Osteoblast (primary cell): Measurements from ENCODE around the gene EXOC1. TPM values are rescaled to one million over a fixed set of nuclear protein-coding genes. Genes with fewer than 3 reads are reported as not detected.
"Not testable (repeated sequence)": the region's sequence is repeated elsewhere in the genome, so short reads cannot be mapped to it uniquely, and the experiment has no call there.

ENCODE experiments used
- DNase-seq: peaks from one replicate; pipeline ENCODE4 v3.0.0; 2011; ENCODE audit warnings: low spot score, mixed read lengths; ENCODE audit not compliant: insufficient read length; ENCODE audit errors: missing footprints
- H2AFZ ChIP-seq: 2 replicates; pipeline ENCODE4 v1.6.0; 2011; ENCODE audit warnings: mild to moderate bottlenecking, low read length
- H3K27ac ChIP-seq: 2 replicates; pipeline ENCODE4 v1.5.1; 2011; ENCODE audit warnings: mild to moderate bottlenecking, low read depth, low read length, moderate library complexity
- H3K27me3 ChIP-seq: 2 replicates; pipeline ENCODE4 v1.6.0; 2012; ENCODE audit warnings: mild to moderate bottlenecking, control low read depth, inconsistent platforms, low read length, moderate library complexity; ENCODE audit not compliant: insufficient read depth
- H3K36me3 ChIP-seq: 2 replicates; pipeline ENCODE4 v1.5.1; 2011; ENCODE audit warnings: mild to moderate bottlenecking, low read length, control low read depth, moderate library complexity; ENCODE audit not compliant: insufficient read depth
- H3K4me1 ChIP-seq: 2 replicates; pipeline ENCODE4 v1.5.1; 2011; ENCODE audit warnings: mild to moderate bottlenecking, low read length, control low read depth, moderate library complexity; ENCODE audit not compliant: insufficient read depth
- H3K4me2 ChIP-seq: 2 replicates; pipeline ENCODE4 v1.6.0; 2011; ENCODE audit warnings: mild to moderate bottlenecking, low read length; ENCODE audit not compliant: insufficient read depth
- H3K4me3 ChIP-seq: fragments of 200-600 bp; sonication (generic); 3 replicates; pipeline ENCODE4 v1.5.1; 2012; ENCODE audit warnings: mild to moderate bottlenecking, low read length, inconsistent platforms; ENCODE audit not compliant: insufficient read depth
- H3K79me2 ChIP-seq: 2 replicates; pipeline ENCODE4 v1.6.0; 2012; ENCODE audit warnings: mild to moderate bottlenecking, low read length, control low read depth, inconsistent platforms; ENCODE audit not compliant: insufficient read depth
- H3K9me3 ChIP-seq: 2 replicates; pipeline ENCODE4 v1.5.1; 2011; ENCODE audit warnings: low read depth, low read length, control low read depth
- H4K20me1 ChIP-seq: 2 replicates; pipeline ENCODE4 v1.6.0; 2012; ENCODE audit warnings: mild to moderate bottlenecking, low read length, control low read depth; ENCODE audit not compliant: insufficient read depth
- CTCF ChIP-seq: IDR thresholded peaks from 2 replicates; pipeline ENCODE4 v1.5.1; 2011; ENCODE audit warnings: mild to moderate bottlenecking, low read depth, low read length, moderate library complexity; ENCODE audit errors: extremely low read depth
- total RNA-seq: library from RNA; depleted of rRNA; stranded (reverse); fragments of >200 nt; gene quantifications from 2 replicates; pipeline ENCODE4 v1.2.3, GENCODE V29; 2012

Gene EXOC1
- total RNA-seq, 1 donor, result 48.9 TPM

- no peaks in the 10 kb centered on the region for H3K79me2 ChIP-seq
- peaks cover 6% of the 10 kb centered on the region for H3K4me1 ChIP-seq
- no peak overlapping the region for H3K4me2 ChIP-seq
- no peaks in the 10 kb centered on the region for H3K36me3 ChIP-seq
- no peaks in the 10 kb centered on the region for H3K27me3 ChIP-seq
- no peak overlapping the region for H2AFZ ChIP-seq
- H3K4me3 ChIP-seq, result no peak overlapping the region
- no peak for TF ChIP-seq CTCF
- H3K9me3 ChIP-seq, result no peaks in the 10 kb centered on the region
- H4K20me1 ChIP-seq, result no peaks in the 10 kb centered on the region
- DNase-seq, result no peak
- no peak overlapping the region for H3K27ac ChIP-seq
Observed at GRCh38 chr4:55838952-55839351, 14.5 kb upstream of the EXOC1 start.

- Histone ChIP-seq H3K4me3 (no peak overlapping the region), H3K27ac (no peak overlapping the region), H3K4me2 (no peak overlapping the region), H2AFZ (no peak overlapping the region), H3K4me1 (peaks cover 6% of the 10 kb centered on the region), H3K36me3 (no peaks in the 10 kb centered on the region), H3K27me3 (no peaks in the 10 kb centered on the region), H3K9me3 (no peaks in the 10 kb centered on the region), H3K79me2 (no peaks in the 10 kb centered on the region), H4K20me1 (no peaks in the 10 kb centered on the region)
- no peak for DNase-seq
- TF ChIP-seq CTCF, result no peak
Observed at GRCh38 chr4:55840956-55841355, 12.5 kb upstream of the EXOC1 start.

GRCh38 chr4:55841373-55842239, 11.8 kb upstream of the EXOC1 start:
- not testable (repeated sequence) for DNase-seq, H3K27me3 ChIP-seq, H2AFZ ChIP-seq, H3K36me3 ChIP-seq, H3K79me2 ChIP-seq, H3K27ac ChIP-seq, H4K20me1 ChIP-seq, H3K4me3 ChIP-seq, H3K4me1 ChIP-seq, H3K9me3 ChIP-seq, H3K4me2 ChIP-seq

- not testable (repeated sequence) for H2AFZ ChIP-seq, H3K27me3 ChIP-seq, H4K20me1 ChIP-seq, H3K36me3 ChIP-seq, H3K4me2 ChIP-seq, H3K27ac ChIP-seq, H3K9me3 ChIP-seq, H3K4me1 ChIP-seq, H3K4me3 ChIP-seq, DNase-seq, H3K79me2 ChIP-seq
Observed at GRCh38 chr4:55842312-55842711, 11.1 kb upstream of the EXOC1 start.

GRCh38 chr4:55849724-55850123, 3.7 kb upstream of the EXOC1 start:
- Histone ChIP-seq H3K27ac (no peak overlapping the region), H3K4me1 (peaks cover 10% of the 10 kb centered on the region), H2AFZ (no peak overlapping the region), H3K4me2 (no peak overlapping the region), H3K9me3 (no peaks in the 10 kb centered on the region), H3K79me2 (peaks cover 12% of the 10 kb centered on the region), H3K27me3 (no peaks in the 10 kb centered on the region), H4K20me1 (no peaks in the 10 kb centered on the region), H3K36me3 (no peaks in the 10 kb centered on the region), H3K4me3 (no peak overlapping the region)
- no peak for DNase-seq
- TF ChIP-seq CTCF, result no peak
